ENCODE results near the gene POU4F2.

GRCh38 chr4:146638333-146638785 is 334 bp upstream of the POU4F2 start:
- no peak for TF ChIP-seq CTCF (IDR thresholded peaks at IDR 0.05; ENCODE audit: extremely low read depth in 1 of 2, insufficient read depth in 1 of 2, low read depth in 1 of 2, low read length in 2 of 2)
- TF ChIP-seq POLR2AphosphoS5 (IDR thresholded peaks at IDR 0.05; ENCODE audit: insufficient read depth, low read depth, low read length), result no peak
- no peak for TF ChIP-seq FOS (IDR thresholded peaks at IDR 0.05; ENCODE audit: borderline replicate concordance, insufficient read depth, low read length)
- TF ChIP-seq POLR2A (IDR thresholded peaks at IDR 0.05; ENCODE audit: low read depth, low read length), result no peak
- peak; percentile 77 for TF ChIP-seq EZH2 (IDR thresholded peaks at IDR 0.05; ENCODE audit: borderline replicate concordance, low read depth, low read length, severe bottlenecking)
- no peak for TF ChIP-seq GATA2 (IDR thresholded peaks at IDR 0.05; ENCODE audit: insufficient read depth, insufficient read length, low read depth, low read length)
- TF ChIP-seq MAX (IDR thresholded peaks at IDR 0.05; ENCODE audit: insufficient read depth, insufficient read length), result no peak
- TF ChIP-seq JUN (IDR thresholded peaks at IDR 0.05; ENCODE audit: borderline replicate concordance, insufficient read depth, insufficient read length, low read depth), result no peak
